Caco-2 (cell line): ENCODE data around the gene NPB. TPM values are rescaled to one million over a fixed set of nuclear protein-coding genes. Genes with fewer than 3 reads are reported as not detected.

Source experiments
- BruUV-seq: library from RNA; stranded (reverse); fragments of 400-500 nt; replicated peaks from 2 replicates; lab custom pipeline; 2021; lab: Mats Ljungman, UMichigan
- CTCF ChIA-PET: fragments of 300-600 bp; sonication (Branson Sonifier 250); formaldehyde crosslinking; loops from one replicate; lab custom pipeline; 2022; ENCODE audit warnings: antibody characterized with exemption; lab: Charles Lee
- POLR2A ChIA-PET: fragments of 300-600 bp; sonication (Branson Sonifier 250); formaldehyde crosslinking; loops from one replicate; lab custom pipeline; 2022; ENCODE audit warnings: antibody characterized with exemption; lab: Charles Lee
- DNase-seq, 2 experiments: peaks; one replicate each; pipeline versions ENCODE4 v3.0.0 to v3.0.0-alpha.2; 2020 to 2022
- H3K27me3 ChIP-seq: replicated peaks from 2 replicates; pipeline ENCODE4 v1.6.0; 2011; ENCODE audit warnings: low read length; ENCODE audit not compliant: control insufficient read depth, insufficient read depth
- H3K36me3 ChIP-seq: 2 replicates; pipeline ENCODE4 v1.5.1; 2011; ENCODE audit warnings: low read length; ENCODE audit not compliant: control insufficient read depth, insufficient read depth
- H3K4me1 ChIP-seq: fragments of 250-450 bp; sonication (Bioruptor Pico); 2 replicates; pipeline ENCODE4 v1.5.1; 2020; ENCODE audit warnings: mild to moderate bottlenecking
- H3K4me3 ChIP-seq: 2 replicates; pipeline ENCODE4 v1.5.1; 2011; ENCODE audit warnings: low read depth, mild to moderate bottlenecking, control low read depth, low read length
- H3K9me3 ChIP-seq: fragments of 250-450 bp; sonication (Bioruptor Pico); 2 replicates; pipeline ENCODE4 v1.5.1; 2020; ENCODE audit warnings: mild to moderate bottlenecking, moderate library complexity
- H3K27ac Mint-ChIP-seq: one replicate; pipeline ENCODE4 v1.8.0; 2022; ENCODE audit warnings: mixed read lengths; ENCODE audit not compliant: unreplicated experiment
- H3K27me3 Mint-ChIP-seq: one replicate; pipeline ENCODE4 v1.8.0; 2022; ENCODE audit warnings: mixed read lengths; ENCODE audit not compliant: insufficient read depth, unreplicated experiment
- H3K36me3 Mint-ChIP-seq: one replicate; pipeline ENCODE4 v1.8.0; 2022; ENCODE audit warnings: mild to moderate bottlenecking, mixed read lengths; ENCODE audit not compliant: insufficient read depth, unreplicated experiment
- H3K4me1 Mint-ChIP-seq: one replicate; pipeline ENCODE4 v1.8.0; 2022; ENCODE audit warnings: low read depth, mixed read lengths; ENCODE audit not compliant: unreplicated experiment
- H3K4me3 Mint-ChIP-seq: one replicate; pipeline ENCODE4 v1.8.0; 2022; ENCODE audit warnings: mild to moderate bottlenecking, moderate library complexity, mixed read lengths; ENCODE audit not compliant: unreplicated experiment
- H3K9me3 Mint-ChIP-seq: one replicate; pipeline ENCODE4 v1.8.0; 2022; ENCODE audit warnings: mixed read lengths; ENCODE audit not compliant: unreplicated experiment
- CTCF ChIP-seq, 2 experiments: fragments of 200-600 bp in 1 of 2; IDR thresholded peaks; 1 replicate in 1 of 2; 2 replicates in 1 of 2; pipeline versions ENCODE4 v1.5.1 to v1.8.0; 2011 to 2022; ENCODE audit warnings: antibody characterized with exemption in 1 of 2, control low read depth in 1 of 2, inconsistent platforms in 1 of 2, low read depth in 1 of 2, low read length in 1 of 2, mild to moderate bottlenecking in 1 of 2, moderate library complexity in 1 of 2; ENCODE audit not compliant: insufficient read depth in 1 of 2, severe bottlenecking in 1 of 2, unreplicated experiment in 1 of 2
- intact Hi-C: fragments of 100-400 bp; cut with micrococcal nuclease; formaldehyde crosslinking; loops from one replicate; pipeline ENCODE4 v1.10.0; 2022; ENCODE audit not compliant: unreplicated experiment
- total RNA-seq: library from RNA; stranded (reverse); gene quantifications from 2 replicates; pipeline ENCODE4 v1.2.3, GENCODE V29; 2022

The NPB gene
- total RNA-seq, 1 experiment from 2014 or later: 0.68 TPM

GRCh38 chr17:81867991-81868673 is 33.9 kb upstream of the NPB start:
- intact Hi-C loops: no loop called here
- Mint-ChIP-seq H3K4me3 (peak overlapping the region; percentile 60), H3K27me3 (no peaks in the 10 kb centered on the region), H3K36me3 (peaks cover 98% of the 10 kb centered on the region), H3K9me3 (no peaks in the 10 kb centered on the region), H3K27ac (peak overlapping the region; percentile 90), H3K4me1 (peaks cover 21% of the 10 kb centered on the region)
- H3K9me3 ChIP-seq: no peaks in the 10 kb centered on the region
- POLR2A ChIA-PET: interaction anchor here (1.1 kb wide), 1 partner anchor 34 kb away, joined by 5 read pairs; no protein-coding TSS in a partner anchor
- no TSS peak for BruUV-seq
- TF ChIP-seq CTCF (IDR thresholded peaks at IDR 0.05; ENCODE audit: insufficient read depth in 1 of 2, low read depth in 1 of 2, low read length in 1 of 2, severe bottlenecking in 1 of 2, unreplicated experiment in 1 of 2): no peak
- no peak overlapping the region for H3K4me3 ChIP-seq
- CTCF ChIA-PET: no interaction called here
- peak; percentile 35 to 64 for DNase-seq
- peaks cover 51% of the 10 kb centered on the region for H3K4me1 ChIP-seq
- no peaks in the 10 kb centered on the region for H3K27me3 ChIP-seq
- peaks cover 4% of the 10 kb centered on the region; the same call in 1 of the 2 replicates for H3K36me3 ChIP-seq

- Mint-ChIP-seq H3K4me3 (peak overlapping the region; percentile 60), H3K4me1 (peaks cover 16% of the 10 kb centered on the region), H3K27me3 (no peaks in the 10 kb centered on the region), H3K9me3 (no peaks in the 10 kb centered on the region), H3K36me3 (peaks cover 97% of the 10 kb centered on the region), H3K27ac (peak overlapping the region; percentile 90)
- peaks cover 4% of the 10 kb centered on the region; the same call in 1 of the 2 replicates for H3K36me3 ChIP-seq
- no peaks in the 10 kb centered on the region for H3K27me3 ChIP-seq
- ChIA-PET CTCF (interaction anchor here (0.8 to 1.0 kb wide), 2 partner anchors 158 to 169 kb away, joined by 3 to 4 read pairs; partner anchors contain the start of gene DCXR), POLR2A (interaction anchor here (0.6 to 0.9 kb wide), 2 partner anchors 24 to 587 kb away, joined by 4 read pairs; no protein-coding TSS in a partner anchor)
- TSS peak; percentile 56 for BruUV-seq
- no peaks in the 10 kb centered on the region for H3K9me3 ChIP-seq
- no peak for TF ChIP-seq CTCF (IDR thresholded peaks at IDR 0.05; ENCODE audit: insufficient read depth in 1 of 2, low read depth in 1 of 2, low read length in 1 of 2, severe bottlenecking in 1 of 2, unreplicated experiment in 1 of 2)
- intact Hi-C loops: no loop called here
- H3K4me1 ChIP-seq: peaks cover 50% of the 10 kb centered on the region
- H3K4me3 ChIP-seq: no peak overlapping the region
- peak; percentile 77 to 83 for DNase-seq
Measured at GRCh38 chr17:81868674-81869220, 33.3 kb upstream of the NPB start.
